Stomach (tissue), 4 donors: ENCODE results near the gene FCN1.

Experiments
- CTCF ChIP-seq, 7 experiments: fragments of 450-650 bp in 4 of 7; fragments of 200-600 bp in 3 of 7; sonication (generic) in 3 of 7; IDR thresholded peaks; one replicate each; pipeline ENCODE4 v1.5.1; 2016 to 2019; ENCODE audit warnings: antibody characterized with exemption in 7 of 7, control low read depth in 2 of 7, mild to moderate bottlenecking in 1 of 7
- POLR2A ChIP-seq, 4 donors: fragments of 450-650 bp; IDR thresholded peaks; one replicate each; pipeline ENCODE4 v1.6.1; 2016; ENCODE audit warnings: antibody characterized with exemption in 4 of 4, control low read depth in 2 of 4, mild to moderate bottlenecking in 1 of 4, moderate library complexity in 1 of 4

DNA sequence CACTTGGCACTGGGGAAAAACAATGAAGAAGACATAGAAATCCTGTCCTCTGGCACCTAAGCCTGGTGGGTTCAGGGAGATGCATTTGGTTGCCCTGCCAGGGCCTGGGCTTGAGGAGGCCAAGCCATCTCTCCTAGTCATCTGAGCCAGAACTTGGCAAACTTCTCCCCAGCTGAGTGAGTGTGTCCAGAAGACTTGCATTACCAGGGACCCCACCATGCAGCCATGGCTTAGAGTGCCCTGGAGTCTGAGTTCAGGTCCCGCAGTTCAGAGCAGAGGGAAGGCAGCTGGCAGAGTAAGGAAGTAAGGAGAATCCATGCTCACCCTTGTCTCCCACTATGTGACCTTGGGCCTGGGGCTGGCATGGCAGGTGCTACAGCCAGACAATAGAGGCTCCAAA, 37.4 kb upstream of the FCN1 start:
- TF ChIP-seq CTCF (IDR thresholded peaks at IDR 0.05) (no peak), POLR2A (IDR thresholded peaks at IDR 0.05) (no peak)
